ENCODE data around the gene ITPKB.

ITPKB gene

GRCh38 chr1:226738995-226739695 is at the start of gene ITPKB:
Gene ITPKB (minus strand): TSS chr1:226739282. CDS start chr1:226737458, 1,824 bp downstream.
- H3K27ac ChIP-seq (ENCODE audit: low read depth, low read length) = peak within 1 kb of the TSS; percentile 87
- H3K4me3 ChIP-seq (ENCODE audit: low read depth in 1 of 5, low read length in 5 of 5) = peak within 1 kb of the TSS; percentile 89 to 96 (median 91)

GRCh38 chr1:226787638-226788037 is 48.6 kb upstream of the ITPKB start:
- no peaks in the 10 kb centered on the region for H3K36me3 ChIP-seq (ENCODE audit: control insufficient read depth in 5 of 5, insufficient read depth in 5 of 5, low read length in 5 of 5)
- no peaks in the 10 kb centered on the region for H3K9me3 ChIP-seq (ENCODE audit: control insufficient read depth in 5 of 5, low read length in 5 of 5)
- no peak overlapping the region for H3K4me3 ChIP-seq (ENCODE audit: low read depth in 1 of 5, low read length in 5 of 5)
- H3K9ac ChIP-seq (ENCODE audit: low read length in 5 of 5) = no peak overlapping the region
- H3K27ac ChIP-seq (ENCODE audit: low read depth, low read length) = no peak overlapping the region
- peaks cover 0 to 6% (median 0%) of the 10 kb centered on the region in 5 donors for H3K4me1 ChIP-seq (ENCODE audit: control insufficient read depth in 5 of 5, insufficient read depth in 5 of 5, low read length in 5 of 5)
- no peaks in the 10 kb centered on the region for H3K27me3 ChIP-seq (ENCODE audit: control insufficient read depth in 5 of 5, insufficient read depth in 4 of 5, low read length in 5 of 5)

More at GRCh38 chr1:226738995-226739695, at the start of gene ITPKB:
- peaks cover 6 to 51% (median 46%) of the 10 kb centered on the region in 5 donors for H3K4me1 ChIP-seq (ENCODE audit: control insufficient read depth in 5 of 5, insufficient read depth in 5 of 5, low read length in 5 of 5)
- peaks cover 0 to 2% (median 0%) of the 10 kb centered on the region in 5 donors for H3K9me3 ChIP-seq (ENCODE audit: control insufficient read depth in 5 of 5, low read length in 5 of 5)
- peak within 1 kb of the TSS; percentile 78 to 89 (median 87) for H3K9ac ChIP-seq (ENCODE audit: low read length in 5 of 5)
- H3K27me3 ChIP-seq (ENCODE audit: control insufficient read depth in 5 of 5, insufficient read depth in 4 of 5, low read length in 5 of 5) = no peaks in the 10 kb centered on the region
- peaks cover 0 to 21% (median 13%) of the 10 kb centered on the region in 5 donors for H3K36me3 ChIP-seq (ENCODE audit: control insufficient read depth in 5 of 5, insufficient read depth in 5 of 5, low read length in 5 of 5)

- no peaks in the 10 kb centered on the region for H3K9me3 ChIP-seq (ENCODE audit: control insufficient read depth in 5 of 5, low read length in 5 of 5)
- H3K9ac ChIP-seq (ENCODE audit: low read length in 5 of 5) = no peak overlapping the region
- peaks cover 0 to 6% (median 0%) of the 10 kb centered on the region in 5 donors for H3K4me1 ChIP-seq (ENCODE audit: control insufficient read depth in 5 of 5, insufficient read depth in 5 of 5, low read length in 5 of 5)
- H3K27ac ChIP-seq (ENCODE audit: low read depth, low read length) = no peak overlapping the region
- no peak overlapping the region for H3K4me3 ChIP-seq (ENCODE audit: low read depth in 1 of 5, low read length in 5 of 5)
- H3K36me3 ChIP-seq (ENCODE audit: control insufficient read depth in 5 of 5, insufficient read depth in 5 of 5, low read length in 5 of 5) = no peaks in the 10 kb centered on the region
- no peaks in the 10 kb centered on the region for H3K27me3 ChIP-seq (ENCODE audit: control insufficient read depth in 5 of 5, insufficient read depth in 4 of 5, low read length in 5 of 5)
These were observed 48.0 kb upstream of the ITPKB start for GRCh38 chr1:226787071-226787470.

- Histone ChIP-seq H3K4me3 (ENCODE audit: low read depth in 1 of 5, low read length in 5 of 5) (no peak overlapping the region), H3K27ac (ENCODE audit: low read depth, low read length) (no peak overlapping the region), H3K9ac (ENCODE audit: low read length in 5 of 5) (no peak overlapping the region)
These were observed 47.5 kb upstream of the ITPKB start for GRCh38 chr1:226786550-226786949.

GRCh38 chr1:226785805-226786204 is 46.7 kb upstream of the ITPKB start:
- Histone ChIP-seq H3K9ac (ENCODE audit: low read length in 5 of 5) (no peak overlapping the region), H3K36me3 (ENCODE audit: control insufficient read depth in 5 of 5, insufficient read depth in 5 of 5, low read length in 5 of 5) (no peaks in the 10 kb centered on the region), H3K9me3 (ENCODE audit: control insufficient read depth in 5 of 5, low read length in 5 of 5) (no peaks in the 10 kb centered on the region), H3K4me1 (ENCODE audit: control insufficient read depth in 5 of 5, insufficient read depth in 5 of 5, low read length in 5 of 5) (peaks cover 0 to 6% (median 0%) of the 10 kb centered on the region in 5 donors), H3K4me3 (ENCODE audit: low read depth in 1 of 5, low read length in 5 of 5) (no peak overlapping the region), H3K27me3 (ENCODE audit: control insufficient read depth in 5 of 5, insufficient read depth in 4 of 5, low read length in 5 of 5) (no peaks in the 10 kb centered on the region), H3K27ac (ENCODE audit: low read depth, low read length) (no peak overlapping the region)

More at GRCh38 chr1:226786550-226786949, 47.5 kb upstream of the ITPKB start:
- Histone ChIP-seq H3K4me1 (ENCODE audit: control insufficient read depth in 5 of 5, insufficient read depth in 5 of 5, low read length in 5 of 5) (peaks cover 0 to 6% (median 0%) of the 10 kb centered on the region in 5 donors), H3K27me3 (ENCODE audit: control insufficient read depth in 5 of 5, insufficient read depth in 4 of 5, low read length in 5 of 5) (no peaks in the 10 kb centered on the region), H3K36me3 (ENCODE audit: control insufficient read depth in 5 of 5, insufficient read depth in 5 of 5, low read length in 5 of 5) (no peaks in the 10 kb centered on the region), H3K9me3 (ENCODE audit: control insufficient read depth in 5 of 5, low read length in 5 of 5) (no peaks in the 10 kb centered on the region)

GRCh38 chr1:226784081-226785049 is 45.3 kb upstream of the ITPKB start:
- Histone ChIP-seq H3K4me1 (ENCODE audit: control insufficient read depth in 5 of 5, insufficient read depth in 5 of 5, low read length in 5 of 5) (peaks cover 0 to 6% (median 0%) of the 10 kb centered on the region in 5 donors), H3K27me3 (ENCODE audit: control insufficient read depth in 5 of 5, insufficient read depth in 4 of 5, low read length in 5 of 5) (no peaks in the 10 kb centered on the region), H3K36me3 (ENCODE audit: control insufficient read depth in 5 of 5, insufficient read depth in 5 of 5, low read length in 5 of 5) (no peaks in the 10 kb centered on the region), H3K27ac (ENCODE audit: low read depth, low read length) (no peak overlapping the region), H3K9ac (ENCODE audit: low read length in 5 of 5) (no peak overlapping the region), H3K4me3 (ENCODE audit: low read depth in 1 of 5, low read length in 5 of 5) (no peak overlapping the region), H3K9me3 (ENCODE audit: control insufficient read depth in 5 of 5, low read length in 5 of 5) (no peaks in the 10 kb centered on the region)

- H3K4me3 ChIP-seq (ENCODE audit: low read depth in 1 of 5, low read length in 5 of 5) = no peak overlapping the region
- H3K9me3 ChIP-seq (ENCODE audit: control insufficient read depth in 5 of 5, low read length in 5 of 5) = no peaks in the 10 kb centered on the region
- H3K27me3 ChIP-seq (ENCODE audit: control insufficient read depth in 5 of 5, insufficient read depth in 4 of 5, low read length in 5 of 5) = no peaks in the 10 kb centered on the region
- H3K27ac ChIP-seq (ENCODE audit: low read depth, low read length) = no peak overlapping the region
- H3K4me1 ChIP-seq (ENCODE audit: control insufficient read depth in 5 of 5, insufficient read depth in 5 of 5, low read length in 5 of 5) = peaks cover 3 to 19% (median 8%) of the 10 kb centered on the region in 5 donors
- no peak overlapping the region for H3K9ac ChIP-seq (ENCODE audit: low read length in 5 of 5)
- H3K36me3 ChIP-seq (ENCODE audit: control insufficient read depth in 5 of 5, insufficient read depth in 5 of 5, low read length in 5 of 5) = no peaks in the 10 kb centered on the region
These were observed 43.9 kb upstream of the ITPKB start for GRCh38 chr1:226782845-226783601.

- Histone ChIP-seq H3K9me3 (ENCODE audit: control insufficient read depth in 5 of 5, low read length in 5 of 5) (no peaks in the 10 kb centered on the region), H3K4me3 (ENCODE audit: low read depth in 1 of 5, low read length in 5 of 5) (no peak overlapping the region), H3K27me3 (ENCODE audit: control insufficient read depth in 5 of 5, insufficient read depth in 4 of 5, low read length in 5 of 5) (no peaks in the 10 kb centered on the region), H3K4me1 (ENCODE audit: control insufficient read depth in 5 of 5, insufficient read depth in 5 of 5, low read length in 5 of 5) (peaks cover 3 to 19% (median 9%) of the 10 kb centered on the region in 5 donors), H3K36me3 (ENCODE audit: control insufficient read depth in 5 of 5, insufficient read depth in 5 of 5, low read length in 5 of 5) (no peaks in the 10 kb centered on the region), H3K9ac (ENCODE audit: low read length in 5 of 5) (no peak overlapping the region), H3K27ac (ENCODE audit: low read depth, low read length) (no peak overlapping the region)
These were observed 43.0 kb upstream of the ITPKB start for GRCh38 chr1:226781937-226782609.

- Histone ChIP-seq H3K4me1 (ENCODE audit: control insufficient read depth in 5 of 5, insufficient read depth in 5 of 5, low read length in 5 of 5) (peaks cover 3 to 19% (median 9%) of the 10 kb centered on the region in 5 donors), H3K4me3 (ENCODE audit: low read depth in 1 of 5, low read length in 5 of 5) (no peak overlapping the region), H3K36me3 (ENCODE audit: control insufficient read depth in 5 of 5, insufficient read depth in 5 of 5, low read length in 5 of 5) (no peaks in the 10 kb centered on the region), H3K9ac (ENCODE audit: low read length in 5 of 5) (no peak overlapping the region), H3K27me3 (ENCODE audit: control insufficient read depth in 5 of 5, insufficient read depth in 4 of 5, low read length in 5 of 5) (no peaks in the 10 kb centered on the region), H3K27ac (ENCODE audit: low read depth, low read length) (peak overlapping the region; percentile 40), H3K9me3 (ENCODE audit: control insufficient read depth in 5 of 5, low read length in 5 of 5) (no peaks in the 10 kb centered on the region)
These were observed 40.5 kb upstream of the ITPKB start for GRCh38 chr1:226779561-226779960.

All from subcutaneous abdominal adipose tissue (tissue), 5 donors.